ENCODE measurements around the gene E2F4.

Gene E2F4

DNA sequence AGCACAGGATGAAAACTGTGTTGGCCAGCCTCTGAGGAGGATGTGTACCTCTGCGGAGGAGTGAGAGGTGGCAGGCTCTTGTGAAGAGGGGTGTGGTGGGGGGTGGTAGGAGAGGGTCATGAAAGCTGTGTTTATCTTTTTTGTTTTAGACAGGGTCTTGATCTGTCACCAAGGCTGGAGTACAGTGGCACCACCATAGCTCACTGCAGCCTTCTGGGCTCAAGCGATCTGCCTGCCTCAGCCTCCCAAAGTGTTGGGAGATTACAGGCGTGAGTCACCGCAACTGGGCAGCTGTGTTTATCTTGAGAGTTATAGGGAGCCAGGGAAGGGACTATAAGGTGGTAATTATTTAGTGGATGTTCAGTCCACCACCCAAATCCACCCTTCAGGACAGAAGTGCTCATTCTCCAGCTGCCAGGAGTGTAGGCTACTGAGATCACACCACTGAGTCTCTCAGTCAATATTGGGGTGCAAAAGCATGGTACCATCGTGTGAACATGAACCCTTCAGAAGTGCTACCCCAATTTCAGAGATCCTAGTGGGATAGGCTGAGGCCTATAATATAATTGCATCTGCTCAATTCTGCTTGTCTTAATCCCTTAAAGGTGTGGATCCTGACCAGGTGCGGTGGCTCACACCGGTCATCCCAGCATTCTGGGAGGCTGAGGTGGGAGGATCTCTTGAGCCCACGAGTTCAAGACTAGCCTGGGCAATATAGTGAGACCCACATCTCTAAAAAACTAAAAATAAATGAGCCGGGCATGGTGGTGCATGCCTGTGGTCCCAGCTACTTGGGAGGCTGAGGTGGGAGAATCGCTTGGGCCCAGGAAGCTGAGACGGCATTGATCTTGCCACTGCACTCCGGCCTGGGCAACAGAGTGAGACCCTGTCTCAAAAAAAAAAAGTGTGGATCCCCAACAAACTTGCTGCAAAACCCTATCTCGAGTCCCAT, 1.2 kb upstream of the E2F4 start:
- Mint-ChIP-seq H3K27me3 (ENCODE audit: low read depth, poor library complexity) (peaks cover 27% of the 10 kb centered on the region), H3K4me3 (peak overlapping the region; percentile 92), H3K27ac (no peak overlapping the region), H3K36me3 (ENCODE audit: low read depth) (peaks cover 18% of the 10 kb centered on the region), H3K4me1 (peaks cover 38% of the 10 kb centered on the region), H3K9me3 (no peaks in the 10 kb centered on the region)
- DNase-seq, result no peak
- TF ChIP-seq, protein P1, sequence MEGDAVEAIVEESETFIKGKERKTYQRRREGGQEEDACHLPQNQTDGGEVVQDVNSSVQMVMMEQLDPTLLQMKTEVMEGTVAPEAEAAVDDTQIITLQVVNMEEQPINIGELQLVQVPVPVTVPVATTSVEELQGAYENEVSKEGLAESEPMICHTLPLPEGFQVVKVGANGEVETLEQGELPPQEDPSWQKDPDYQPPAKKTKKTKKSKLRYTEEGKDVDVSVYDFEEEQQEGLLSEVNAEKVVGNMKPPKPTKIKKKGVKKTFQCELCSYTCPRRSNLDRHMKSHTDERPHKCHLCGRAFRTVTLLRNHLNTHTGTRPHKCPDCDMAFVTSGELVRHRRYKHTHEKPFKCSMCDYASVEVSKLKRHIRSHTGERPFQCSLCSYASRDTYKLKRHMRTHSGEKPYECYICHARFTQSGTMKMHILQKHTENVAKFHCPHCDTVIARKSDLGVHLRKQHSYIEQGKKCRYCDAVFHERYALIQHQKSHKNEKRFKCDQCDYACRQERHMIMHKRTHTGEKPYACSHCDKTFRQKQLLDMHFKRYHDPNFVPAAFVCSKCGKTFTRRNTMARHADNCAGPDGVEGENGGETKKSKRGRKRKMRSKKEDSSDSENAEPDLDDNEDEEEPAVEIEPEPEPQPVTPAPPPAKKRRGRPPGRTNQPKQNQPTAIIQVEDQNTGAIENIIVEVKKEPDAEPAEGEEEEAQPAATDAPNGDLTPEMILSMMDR (IDR thresholded peaks at IDR 0.05), result no peak

DNA sequence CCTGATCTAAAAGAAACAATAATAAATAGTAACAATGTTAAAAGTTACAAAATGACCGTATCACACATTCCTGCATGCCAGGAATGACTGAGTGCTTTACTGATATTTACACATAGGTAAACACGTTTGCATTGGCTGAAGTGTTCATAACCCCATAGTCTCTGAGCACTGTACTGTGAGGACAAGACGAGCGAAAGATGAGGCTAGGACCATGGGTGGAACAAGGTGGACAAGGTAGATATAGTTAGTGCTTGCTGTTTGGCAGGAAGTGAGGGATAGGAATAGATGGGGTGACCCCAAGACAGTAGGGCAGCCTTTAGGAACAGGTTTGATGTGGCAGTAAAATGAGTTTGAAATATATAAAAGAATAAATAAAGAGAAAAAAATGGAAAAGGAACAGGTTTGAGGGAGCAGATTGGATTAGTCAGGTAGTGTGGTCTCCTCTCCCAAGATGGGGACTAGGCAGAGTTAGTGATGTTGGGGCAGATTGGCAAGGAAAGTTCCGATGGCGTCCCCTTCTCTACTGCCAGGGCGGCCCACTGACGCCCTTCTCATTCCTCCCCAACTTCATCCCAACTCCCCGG, 452 bp upstream of the E2F4 start:
- no peak overlapping the region for H3K27ac Mint-ChIP-seq
- DNase-seq, result no peak
- no peaks in the 10 kb centered on the region for H3K9me3 Mint-ChIP-seq
- H3K27me3 Mint-ChIP-seq (ENCODE audit: low read depth, poor library complexity), result peaks cover 19% of the 10 kb centered on the region
- peaks cover 37% of the 10 kb centered on the region for H3K4me1 Mint-ChIP-seq
- H3K36me3 Mint-ChIP-seq (ENCODE audit: low read depth), result peaks cover 25% of the 10 kb centered on the region
- TF ChIP-seq, protein P1 (IDR thresholded peaks at IDR 0.05), result no peak
- peak overlapping the region; percentile 92 for H3K4me3 Mint-ChIP-seq

DNA sequence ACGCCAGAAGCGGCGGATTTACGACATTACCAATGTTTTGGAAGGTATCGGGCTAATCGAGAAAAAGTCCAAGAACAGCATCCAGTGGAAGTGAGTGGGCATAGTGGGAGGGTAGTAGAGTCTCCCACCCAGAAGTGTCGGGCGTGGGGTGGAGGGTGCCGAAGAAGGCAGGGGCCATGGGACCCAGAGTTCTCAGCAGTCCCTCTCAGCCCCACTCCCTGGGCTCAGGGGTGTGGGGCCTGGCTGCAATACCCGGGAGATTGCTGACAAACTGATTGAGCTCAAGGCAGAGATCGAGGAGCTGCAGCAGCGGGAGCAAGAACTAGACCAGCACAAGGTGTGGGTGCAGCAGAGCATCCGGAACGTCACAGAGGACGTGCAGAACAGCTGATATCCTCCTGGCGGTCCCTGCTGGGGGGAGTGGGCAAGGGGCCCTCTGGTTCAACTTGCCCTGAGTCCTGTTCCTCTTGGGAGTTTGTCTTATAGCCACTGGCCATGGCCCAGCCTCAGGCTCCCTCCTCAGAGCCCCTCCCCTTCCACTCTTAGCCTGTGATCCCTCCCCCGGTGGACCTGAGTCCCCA, 916 bp downstream of the E2F4 start:
- peaks cover 37% of the 10 kb centered on the region for H3K4me1 Mint-ChIP-seq
- peaks cover 31% of the 10 kb centered on the region for H3K36me3 Mint-ChIP-seq (ENCODE audit: low read depth)
- H3K27me3 Mint-ChIP-seq (ENCODE audit: low read depth, poor library complexity), result peaks cover 18% of the 10 kb centered on the region
- peak overlapping the region; percentile 92 for H3K4me3 Mint-ChIP-seq
- H3K27ac Mint-ChIP-seq, result peak overlapping the region; percentile 77
- H3K9me3 Mint-ChIP-seq, result no peaks in the 10 kb centered on the region
- DNase-seq, result no peak
- TF ChIP-seq, protein P1 (IDR thresholded peaks at IDR 0.05), result no peak

DNA sequence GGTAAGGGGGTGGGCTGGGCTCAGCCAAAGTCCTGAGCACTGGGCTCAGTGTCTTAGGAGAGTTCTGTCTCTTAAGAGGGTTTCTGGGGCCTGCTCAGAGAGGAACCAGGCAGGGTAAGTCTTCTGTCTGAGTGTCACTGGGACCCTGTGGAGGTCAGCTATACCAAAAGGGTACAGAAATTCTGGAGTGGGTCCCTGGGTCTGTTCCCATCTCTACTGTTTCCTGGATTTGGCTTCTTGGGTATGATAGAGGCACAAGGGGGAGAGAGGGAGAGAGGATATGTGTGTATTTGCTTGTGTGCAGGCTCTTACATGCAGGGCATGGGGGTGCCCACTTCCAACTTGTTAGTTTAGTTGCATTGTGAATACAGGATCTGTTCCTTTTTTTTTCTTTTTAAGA, 1.6 kb downstream of the E2F4 start:
- Mint-ChIP-seq H3K27ac (peak overlapping the region; percentile 51), H3K4me1 (peaks cover 37% of the 10 kb centered on the region), H3K36me3 (ENCODE audit: low read depth) (peaks cover 37% of the 10 kb centered on the region), H3K9me3 (no peaks in the 10 kb centered on the region), H3K4me3 (peak overlapping the region; percentile 92), H3K27me3 (ENCODE audit: low read depth, poor library complexity) (peaks cover 13% of the 10 kb centered on the region)
- DNase-seq, result no peak
- TF ChIP-seq, protein P1 (IDR thresholded peaks at IDR 0.05), result no peak

DNA sequence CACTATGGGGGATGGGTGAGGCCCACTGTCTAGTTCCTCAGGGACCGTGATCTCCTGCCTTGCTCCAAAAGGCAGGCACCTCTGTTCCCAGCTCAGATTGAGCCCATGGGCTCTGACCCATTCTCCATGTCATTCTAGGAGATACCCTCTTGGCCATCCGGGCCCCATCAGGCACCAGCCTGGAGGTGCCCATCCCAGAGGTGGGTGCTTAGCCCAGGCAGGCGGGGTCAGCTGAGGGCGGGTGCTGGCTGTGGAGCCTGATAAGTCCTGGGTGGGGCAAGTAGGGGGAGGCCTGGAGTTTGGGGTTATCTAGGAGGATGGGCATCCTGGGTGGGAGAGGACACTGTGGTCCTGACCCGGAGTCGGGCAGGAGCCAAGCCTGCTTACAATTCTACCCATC, 2.3 kb downstream of the E2F4 start:
- Mint-ChIP-seq H3K36me3 (ENCODE audit: low read depth) (peaks cover 37% of the 10 kb centered on the region), H3K4me1 (peaks cover 37% of the 10 kb centered on the region), H3K9me3 (no peaks in the 10 kb centered on the region), H3K4me3 (peak overlapping the region; percentile 92), H3K27me3 (ENCODE audit: low read depth, poor library complexity) (peaks cover 15% of the 10 kb centered on the region), H3K27ac (no peak overlapping the region)
- DNase-seq, result no peak
- TF ChIP-seq, protein P1 (IDR thresholded peaks at IDR 0.05), result no peak
